HG03039 (cell line): ENCODE data around the gene CAPN5.
A peak's percentile ranks its signal among the peaks of the same experiment; 100 is the strongest.
"Not testable (repeated sequence)": the region's sequence is repeated elsewhere in the genome, so short reads cannot be mapped to it uniquely, and the experiment has no call there.

Experiments
- ATAC-seq: cut with Tn5 transposase; IDR thresholded peaks from one replicate; pipeline ENCODE4 v1.9.1; 2021; ENCODE audit warnings: mild to moderate bottlenecking, moderate library complexity; ENCODE audit not compliant: unreplicated experiment

CAPN5 gene

DNA sequence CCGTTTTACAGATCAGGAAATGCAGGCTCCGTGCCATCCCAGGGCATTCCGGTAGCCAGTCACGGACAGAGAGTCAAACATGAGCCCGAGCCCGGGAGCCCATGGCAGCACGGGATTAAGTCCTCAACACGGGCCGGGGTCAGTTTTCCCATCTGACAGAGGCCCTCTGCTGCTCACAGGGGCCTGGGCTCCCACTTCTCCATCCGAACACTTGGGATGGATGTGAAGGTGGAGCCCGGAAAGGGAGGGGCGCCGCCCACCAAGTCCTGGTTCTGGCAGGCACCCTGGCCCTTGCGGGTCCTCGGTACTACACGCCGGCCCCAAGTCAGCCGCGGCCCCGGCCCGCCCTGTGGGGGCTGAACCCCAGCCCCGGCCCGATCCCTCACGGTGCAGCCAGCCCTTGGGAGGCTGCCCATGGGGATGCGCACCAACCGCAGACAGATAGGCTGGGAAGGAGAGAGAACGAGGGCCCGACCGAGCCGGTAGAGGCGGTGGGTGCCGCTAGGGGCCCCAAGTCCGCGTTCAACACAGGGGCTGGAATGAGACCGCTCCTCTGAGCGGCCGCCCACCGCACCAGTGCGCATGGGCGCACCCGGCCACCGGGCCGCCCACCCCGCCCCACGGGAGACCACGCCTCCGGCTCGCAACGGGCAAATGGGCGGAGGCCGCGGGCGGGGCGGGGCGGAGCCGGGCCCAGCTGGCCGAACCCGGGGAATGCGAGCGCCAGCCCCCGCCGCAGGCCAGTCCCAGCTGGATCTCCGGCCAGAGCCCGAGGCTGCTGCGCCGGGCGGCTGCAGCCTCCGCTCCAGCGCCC, at the start of gene CAPN5:
TSS of gene CAPN5 (plus strand) at position 743 of the 814 bp plus-strand sequence. CDS start 17,916 bp downstream, outside the sequence.
- peak; percentile 86 for ATAC-seq

- ATAC-seq = not testable (repeated sequence)
These were observed 48.3 kb upstream of the CAPN5 start for GRCh38 chr11:77018396-77018924.

DNA sequence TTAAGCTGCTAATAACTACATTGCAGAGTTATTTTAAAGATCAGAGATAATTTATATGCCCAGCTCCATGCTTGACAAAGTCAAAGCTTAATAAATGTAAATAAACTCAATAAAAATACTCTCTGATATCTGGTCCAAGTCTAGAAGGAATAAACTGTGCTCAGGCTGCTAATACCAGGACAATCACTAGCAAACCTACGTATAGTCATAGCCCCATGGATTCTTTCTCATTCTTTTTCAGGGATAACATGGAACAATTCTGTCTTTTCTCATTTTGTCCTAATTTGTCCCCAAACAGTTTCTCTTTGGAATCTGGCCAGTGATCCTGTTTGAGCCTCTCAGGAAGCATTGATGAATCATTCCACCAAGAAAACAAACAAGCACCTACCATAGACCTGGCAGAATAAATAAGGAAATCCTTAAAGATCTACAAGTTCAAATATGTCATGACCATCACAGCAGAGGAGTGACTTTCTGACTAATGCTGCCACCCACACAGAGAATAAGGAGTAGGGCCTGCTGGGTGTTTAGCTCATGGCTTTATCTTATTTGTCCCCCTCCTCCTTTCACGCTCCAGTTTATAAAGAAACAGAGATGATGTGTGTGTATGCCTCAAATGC, 46.7 kb upstream of the CAPN5 start:
- no peak for ATAC-seq

DNA sequence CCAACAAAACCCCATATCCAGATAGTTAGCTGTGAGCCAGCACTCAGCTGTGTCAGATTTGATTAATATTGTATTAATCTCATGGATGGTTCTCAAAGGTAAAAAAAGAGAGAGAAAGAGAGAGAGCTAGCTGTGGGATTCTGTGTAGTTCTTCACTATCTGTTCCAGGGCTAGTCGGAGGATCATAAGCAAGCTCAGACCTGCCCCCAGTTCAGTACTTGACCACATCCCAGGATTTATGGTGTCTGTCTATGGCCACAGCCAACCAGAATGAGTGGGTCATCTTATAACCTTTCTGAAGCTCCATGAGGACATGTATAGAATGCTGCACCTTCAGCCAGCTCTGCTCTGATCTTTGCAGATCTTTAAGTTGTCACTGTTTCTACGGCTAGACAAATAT, 46.0 kb upstream of the CAPN5 start:
- no peak for ATAC-seq

GRCh38 chr11:77024745-77025144, 42.0 kb upstream of the CAPN5 start:
- ATAC-seq = no peak

GRCh38 chr11:77026221-77026620, 40.5 kb upstream of the CAPN5 start:
- ATAC-seq = no peak

DNA sequence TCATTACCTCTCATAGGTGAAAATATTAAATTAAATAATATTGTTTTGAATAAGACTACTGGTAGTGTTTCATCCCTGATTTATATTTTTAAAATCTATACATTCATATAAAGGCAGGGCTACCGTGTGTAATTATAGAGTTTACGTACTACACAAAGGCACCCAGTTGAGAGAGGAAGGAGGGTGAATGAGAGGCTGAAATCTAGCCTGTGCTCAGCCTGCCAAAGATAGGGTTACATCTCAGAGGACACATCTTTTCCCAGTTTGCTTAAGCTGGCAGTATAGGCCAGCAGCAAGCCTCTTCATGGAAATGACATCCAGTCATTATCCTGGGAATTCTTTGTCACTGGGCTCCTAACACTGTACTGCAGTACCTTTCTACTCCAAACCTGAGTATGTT, 40.0 kb upstream of the CAPN5 start:
- no peak for ATAC-seq

DNA sequence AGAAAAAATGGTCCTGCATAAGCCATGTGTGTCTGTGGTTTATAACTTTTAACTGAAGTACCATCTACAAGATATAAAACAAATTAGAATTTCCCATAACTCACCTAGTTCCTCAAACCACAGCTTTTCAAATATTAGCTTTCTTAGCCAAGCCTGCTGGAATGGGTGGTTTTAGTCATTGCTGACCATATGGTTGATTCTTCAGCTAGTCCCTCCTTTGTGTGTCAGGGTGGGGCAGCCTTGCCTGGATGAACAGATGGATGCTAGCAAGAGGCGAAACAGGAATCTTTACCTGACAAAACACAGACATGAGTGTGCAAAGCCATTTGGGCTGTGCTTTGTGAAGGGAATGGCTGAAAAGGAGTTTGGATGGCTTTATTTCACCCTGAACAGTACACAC, 39.5 kb upstream of the CAPN5 start:
- ATAC-seq = no peak

GRCh38 chr11:77029829-77030228, 36.9 kb upstream of the CAPN5 start:
- ATAC-seq = no peak

GRCh38 chr11:77030834-77031414, 35.8 kb upstream of the CAPN5 start:
- no peak for ATAC-seq

GRCh38 chr11:77031599-77031998, 35.2 kb upstream of the CAPN5 start:
- ATAC-seq = no peak

DNA sequence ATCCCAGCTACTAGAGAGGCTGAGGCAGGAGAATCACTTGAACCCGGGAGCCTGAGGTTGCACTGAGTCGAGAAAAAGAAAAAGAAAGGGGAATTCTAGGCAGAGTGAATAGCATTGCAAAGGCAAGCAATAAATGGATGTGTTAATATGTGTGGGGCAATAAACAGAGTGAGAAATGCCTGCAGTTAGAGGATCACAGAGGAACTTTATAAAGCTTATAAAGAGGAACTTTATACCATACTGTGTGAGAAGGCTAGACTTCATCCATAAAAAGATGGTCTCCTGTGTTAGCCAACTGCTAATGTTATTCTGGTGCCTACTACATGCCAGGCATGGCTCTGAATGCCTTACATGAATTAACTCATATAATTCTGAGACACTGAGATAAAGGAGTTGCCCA, 31.7 kb upstream of the CAPN5 start:
- ATAC-seq = no peak

GRCh38 chr11:77035580-77035979, 31.2 kb upstream of the CAPN5 start:
- no peak for ATAC-seq

DNA sequence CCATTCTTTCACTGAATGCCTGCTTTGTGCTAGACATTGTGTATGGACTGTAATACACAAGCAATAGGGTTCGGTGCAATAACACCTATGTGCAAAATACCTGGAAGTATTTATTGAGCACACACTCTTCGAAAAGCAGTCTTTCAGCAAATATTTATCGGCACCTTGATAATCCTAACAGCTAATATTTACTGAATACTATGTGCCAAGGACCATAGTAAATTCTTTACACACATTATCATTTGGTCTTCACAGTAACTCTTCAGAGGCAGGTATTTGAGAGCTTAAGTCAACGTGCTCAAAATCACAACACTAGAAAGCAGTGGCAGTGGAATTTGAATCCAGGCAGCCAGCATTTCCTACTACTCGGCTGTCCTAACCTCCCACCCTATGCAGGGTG, 30.4 kb upstream of the CAPN5 start:
- no peak for ATAC-seq

DNA sequence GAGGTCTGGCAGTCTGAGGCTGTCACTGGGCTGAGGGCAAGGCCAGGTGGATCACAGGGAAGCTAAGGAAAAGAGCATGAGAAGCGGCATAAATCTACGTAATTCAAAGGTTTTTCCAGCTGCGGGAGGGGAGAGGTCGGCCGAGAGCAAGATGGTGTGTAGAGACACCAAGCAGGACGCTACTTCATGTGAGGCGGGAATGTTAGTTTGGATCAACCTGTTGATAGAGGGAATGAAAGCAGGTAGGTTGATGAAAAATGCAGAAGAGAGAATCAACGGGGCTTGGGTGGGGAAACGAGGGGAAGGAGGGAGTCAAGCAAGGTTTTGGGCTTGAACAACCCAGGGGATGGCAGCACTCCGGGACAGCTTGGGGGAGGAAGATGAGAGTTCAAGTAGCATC, 29.7 kb upstream of the CAPN5 start:
- ATAC-seq = no peak

GRCh38 chr11:77038029-77038824, 28.5 kb upstream of the CAPN5 start:
- no peak for ATAC-seq

DNA sequence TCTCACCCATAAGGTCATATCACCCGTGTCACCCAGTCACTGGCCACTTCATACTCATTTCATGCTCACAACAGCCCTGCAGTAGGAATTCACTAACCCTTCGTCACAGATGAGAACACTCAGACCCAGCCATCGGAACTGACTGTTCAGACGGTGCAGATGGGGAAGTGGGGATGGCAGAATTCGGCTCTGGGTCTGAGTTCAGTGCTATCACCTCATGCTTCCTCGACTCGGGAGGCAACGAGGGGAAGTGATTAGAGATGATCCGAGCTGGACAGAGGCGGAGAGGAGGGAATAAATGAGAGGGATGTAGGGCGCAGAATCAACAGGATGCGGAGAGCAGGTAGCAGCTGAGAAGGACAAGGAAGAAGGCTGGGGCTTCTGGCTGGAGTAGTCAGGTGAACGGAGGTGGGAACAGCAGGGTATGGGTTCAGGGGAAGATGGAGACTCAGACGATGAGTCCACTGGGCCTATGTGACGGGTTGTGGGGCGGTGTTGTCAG, 27.9 kb upstream of the CAPN5 start:
- ATAC-seq = no peak

DNA sequence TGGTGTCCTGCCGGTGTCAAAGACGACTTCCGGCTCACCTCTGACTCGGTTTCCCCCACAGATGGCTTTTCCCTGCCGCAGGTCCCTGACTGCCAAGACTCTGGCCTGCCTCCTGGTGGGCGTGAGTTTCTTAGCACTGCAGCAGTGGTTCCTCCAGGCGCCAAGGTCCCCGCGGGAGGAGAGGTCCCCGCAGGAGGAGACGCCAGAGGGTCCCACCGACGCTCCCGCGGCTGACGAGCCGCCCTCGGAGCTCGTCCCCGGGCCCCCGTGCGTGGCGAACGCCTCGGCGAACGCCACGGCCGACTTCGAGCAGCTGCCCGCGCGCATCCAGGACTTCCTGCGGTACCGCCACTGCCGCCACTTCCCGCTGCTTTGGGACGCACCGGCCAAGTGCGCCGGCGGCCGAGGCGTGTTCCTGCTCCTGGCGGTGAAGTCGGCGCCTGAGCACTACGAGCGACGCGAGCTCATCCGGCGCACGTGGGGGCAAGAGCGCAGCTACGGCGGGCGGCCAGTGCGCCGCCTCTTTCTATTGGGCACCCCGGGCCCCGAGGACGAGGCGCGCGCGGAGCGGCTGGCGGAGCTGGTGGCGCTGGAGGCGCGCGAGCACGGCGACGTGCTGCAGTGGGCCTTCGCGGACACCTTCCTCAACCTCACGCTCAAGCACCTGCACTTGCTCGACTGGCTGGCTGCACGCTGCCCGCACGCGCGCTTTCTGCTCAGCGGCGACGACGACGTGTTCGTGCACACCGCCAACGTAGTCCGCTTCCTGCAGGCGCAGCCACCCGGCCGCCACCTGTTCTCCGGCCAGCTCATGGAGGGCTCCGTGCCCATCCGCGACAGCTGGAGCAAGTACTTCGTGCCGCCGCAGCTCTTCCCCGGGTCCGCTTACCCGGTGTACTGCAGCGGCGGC, 27.0 kb upstream of the CAPN5 start:
- no peak for ATAC-seq

- ATAC-seq = no peak
These were observed 26.4 kb upstream of the CAPN5 start for GRCh38 chr11:77040401-77040777.

- ATAC-seq = no peak
These were observed 25.9 kb upstream of the CAPN5 start for GRCh38 chr11:77040889-77041288.
